ENCODE data around the gene SOX10.
A peak's percentile ranks its signal among the peaks of the same experiment; 100 is the strongest.
"Not testable (repeated sequence)": the region's sequence is repeated elsewhere in the genome, so short reads cannot be mapped to it uniquely, and the experiment has no call there.

Gene SOX10

DNA sequence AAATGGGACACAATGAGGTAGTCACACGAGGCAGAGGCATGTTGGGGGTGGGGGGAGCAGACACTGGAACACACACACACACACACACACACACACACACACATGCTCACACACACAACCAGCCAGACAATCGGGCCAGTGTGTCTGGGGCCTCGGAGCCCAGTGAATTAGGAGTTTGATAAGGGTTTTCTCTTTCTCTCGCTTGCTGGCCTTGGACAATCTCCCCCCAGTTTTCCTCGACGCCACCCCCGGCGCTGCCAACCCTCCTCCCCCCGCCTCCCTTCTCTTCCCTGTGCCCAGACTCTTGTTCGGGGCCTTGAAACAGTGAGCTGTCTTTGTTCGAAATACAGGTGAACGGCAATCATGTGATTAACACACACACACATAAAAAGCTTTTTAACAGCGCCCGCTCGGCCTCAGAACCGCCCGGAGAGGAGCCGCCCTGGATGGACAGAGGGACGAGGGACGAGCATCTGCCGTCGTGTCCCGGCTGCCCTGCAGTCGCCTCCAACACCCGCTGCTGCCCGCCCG is 1.5 kb upstream of the SOX10 start:
- Histone ChIP-seq H3K4me1 (no peaks in the 10 kb centered on the region), H3K27me3 (ENCODE audit: low read depth) (no peaks in the 10 kb centered on the region), H3K9me3 (no peaks in the 10 kb centered on the region), H3K36me3 (replicated peaks) (no peaks in the 10 kb centered on the region), H3K4me3 (no peak overlapping the region)
- in situ Hi-C loops (cut with MboI; ENCODE audit: low sequenced_read_pairs), result no loop called here
- no peak for DNase-seq (ENCODE audit: low spot score in 2 of 2)

DNA sequence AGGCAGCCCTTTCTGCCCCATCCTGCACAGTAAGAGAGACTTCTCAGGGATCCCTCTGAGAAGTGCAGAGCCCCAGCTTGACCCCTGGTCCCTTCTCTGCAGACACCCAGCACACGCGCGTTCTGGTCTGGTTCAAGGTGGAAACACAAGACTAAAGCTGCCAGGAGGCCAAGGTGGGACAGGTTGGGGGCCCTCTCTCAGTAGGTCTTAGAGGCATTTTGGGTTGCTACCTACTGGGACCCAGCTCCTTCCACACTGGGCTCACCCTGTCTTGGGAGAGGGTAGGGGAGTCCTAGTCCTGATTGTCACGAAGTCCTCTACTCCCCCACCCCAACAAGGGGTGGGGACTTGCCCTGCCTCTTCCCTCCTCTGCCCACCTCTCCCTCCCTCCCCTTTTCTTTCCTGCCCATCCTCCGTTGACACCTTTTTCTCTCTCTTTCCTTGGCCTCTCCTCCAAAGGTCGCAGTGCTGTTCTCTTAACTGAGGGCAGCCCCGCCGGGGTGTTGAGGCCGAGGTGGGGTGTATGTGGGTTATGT is 763 bp upstream of the SOX10 start:
- Histone ChIP-seq H3K36me3 (replicated peaks) (no peaks in the 10 kb centered on the region), H3K4me3 (no peak overlapping the region), H3K4me1 (no peaks in the 10 kb centered on the region), H3K27me3 (ENCODE audit: low read depth) (no peaks in the 10 kb centered on the region), H3K9me3 (no peaks in the 10 kb centered on the region)
- DNase-seq (ENCODE audit: low spot score in 2 of 2), result no peak
- in situ Hi-C loops (cut with MboI; ENCODE audit: low sequenced_read_pairs), result no loop called here

- H3K27me3 ChIP-seq (ENCODE audit: low read depth), result no peaks in the 10 kb centered on the region
- in situ Hi-C loops (cut with MboI; ENCODE audit: low sequenced_read_pairs), result no loop called here
- H3K9me3 ChIP-seq, result no peaks in the 10 kb centered on the region
- H3K4me1 ChIP-seq, result no peaks in the 10 kb centered on the region
- DNase-seq (ENCODE audit: low spot score in 2 of 2), result peak in 1 of 2 experiments; percentile 41
- no peaks in the 10 kb centered on the region for H3K36me3 ChIP-seq (replicated peaks)
- no peak overlapping the region for H3K4me3 ChIP-seq
Observed at GRCh38 chr22:37982938-37983859, 1.2 kb downstream of the SOX10 start.

GRCh38 chr22:37982151-37982785 is 2.1 kb downstream of the SOX10 start:
- in situ Hi-C loops (cut with MboI; ENCODE audit: low sequenced_read_pairs), result no loop called here
- H3K4me3 ChIP-seq, result no peak overlapping the region
- no peaks in the 10 kb centered on the region for H3K4me1 ChIP-seq
- no peak for DNase-seq (ENCODE audit: low spot score in 2 of 2)
- no peaks in the 10 kb centered on the region for H3K36me3 ChIP-seq (replicated peaks)
- H3K27me3 ChIP-seq (ENCODE audit: low read depth), result no peaks in the 10 kb centered on the region
- H3K9me3 ChIP-seq, result no peaks in the 10 kb centered on the region

GRCh38 chr22:37981282-37982011 is 2.9 kb downstream of the SOX10 start:
- no peaks in the 10 kb centered on the region for H3K27me3 ChIP-seq (ENCODE audit: low read depth)
- in situ Hi-C loops (cut with MboI; ENCODE audit: low sequenced_read_pairs), result no loop called here

DNA sequence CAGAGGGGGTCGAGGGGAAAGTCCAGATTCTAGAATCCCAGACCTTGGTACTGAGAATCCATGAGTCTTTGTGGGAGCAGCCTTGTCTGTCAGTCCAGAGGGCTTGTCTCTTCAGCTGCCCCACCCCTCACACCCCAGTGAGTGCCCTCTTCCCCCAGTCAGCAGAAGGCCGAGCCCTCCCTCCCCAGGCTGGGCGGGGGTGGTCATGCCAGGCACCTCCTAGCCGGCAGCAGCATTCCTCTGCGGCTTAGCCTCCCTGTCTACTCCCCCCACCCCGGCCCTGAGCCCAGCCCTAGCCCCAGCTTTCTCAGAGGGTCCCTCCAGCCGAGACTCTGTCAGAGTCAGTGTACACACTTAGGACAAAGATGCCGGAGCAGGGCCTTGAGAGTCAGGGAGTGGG is 4.6 kb downstream of the SOX10 start:
- in situ Hi-C loops (cut with MboI; ENCODE audit: low sequenced_read_pairs), result no loop called here
- H3K27me3 ChIP-seq (ENCODE audit: low read depth), result no peaks in the 10 kb centered on the region
- DNase-seq (ENCODE audit: low spot score in 2 of 2), result no peak
- no peaks in the 10 kb centered on the region for H3K9me3 ChIP-seq
- no peaks in the 10 kb centered on the region for H3K4me1 ChIP-seq
- no peaks in the 10 kb centered on the region for H3K36me3 ChIP-seq (replicated peaks)
- no peak overlapping the region for H3K4me3 ChIP-seq

More at GRCh38 chr22:37981282-37982011, 2.9 kb downstream of the SOX10 start:
- H3K4me3 ChIP-seq, result no peak overlapping the region
- H3K9me3 ChIP-seq, result no peaks in the 10 kb centered on the region
- H3K4me1 ChIP-seq, result no peaks in the 10 kb centered on the region
- DNase-seq (ENCODE audit: low spot score in 2 of 2), result no peak
- no peaks in the 10 kb centered on the region for H3K36me3 ChIP-seq (replicated peaks)

DNA sequence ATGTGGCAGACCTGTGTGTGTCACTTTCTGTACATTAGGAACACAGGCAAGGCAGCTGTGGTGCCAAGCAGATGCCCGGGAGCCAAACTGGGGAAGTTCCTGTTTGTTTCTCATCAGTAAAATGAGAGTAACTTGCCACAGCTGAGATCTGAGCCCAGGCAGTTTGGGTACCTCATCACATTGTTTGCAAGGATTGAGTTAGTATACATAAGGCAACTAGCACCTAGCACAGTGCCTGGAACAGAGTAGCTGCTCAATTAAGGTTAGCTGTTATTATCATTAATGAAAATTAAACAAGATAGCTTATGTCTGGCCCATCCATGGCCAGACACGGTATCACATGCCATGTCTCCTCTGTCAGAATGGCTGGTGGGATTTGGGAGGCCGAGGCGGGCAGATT is 7.8 kb downstream of the SOX10 start:
- H3K27me3 ChIP-seq (ENCODE audit: low read depth), result no peaks in the 10 kb centered on the region
- H3K4me3 ChIP-seq, result no peak overlapping the region
- H3K36me3 ChIP-seq (replicated peaks), result no peaks in the 10 kb centered on the region
- H3K4me1 ChIP-seq, result no peaks in the 10 kb centered on the region
- H3K9me3 ChIP-seq, result no peaks in the 10 kb centered on the region
- in situ Hi-C loops (cut with MboI; ENCODE audit: low sequenced_read_pairs), result no loop called here
- no peak for DNase-seq (ENCODE audit: low spot score in 2 of 2)

DNA sequence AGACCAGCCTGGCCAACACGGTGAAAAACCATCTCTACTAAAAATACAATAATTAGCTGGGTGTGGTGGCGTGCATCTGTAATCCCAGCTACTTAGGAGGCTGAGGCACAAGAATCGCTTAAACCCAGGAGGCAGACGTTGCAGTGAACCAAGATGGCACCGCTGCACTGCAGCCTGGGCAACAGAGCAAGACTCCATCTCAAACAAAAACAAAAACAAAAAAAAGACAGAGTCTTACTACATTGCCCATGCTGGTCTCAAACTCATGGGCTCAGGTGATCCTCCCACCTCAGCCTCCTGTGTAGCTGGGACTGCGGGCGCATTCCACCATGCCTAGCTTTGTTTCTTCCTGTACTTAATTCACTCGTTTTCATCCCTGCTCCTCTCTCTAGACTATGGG is 8.3 kb downstream of the SOX10 start:
- H3K4me1 ChIP-seq; H3K9me3 ChIP-seq; in situ Hi-C loops (cut with MboI; ENCODE audit: low sequenced_read_pairs); H3K4me3 ChIP-seq; H3K27me3 ChIP-seq (ENCODE audit: low read depth); DNase-seq (ENCODE audit: low spot score in 2 of 2); H3K36me3 ChIP-seq (replicated peaks): not testable (repeated sequence)

GRCh38 chr22:37975153-37975552 is 9.2 kb downstream of the SOX10 start:
- Histone ChIP-seq H3K27me3 (ENCODE audit: low read depth) (no peaks in the 10 kb centered on the region), H3K9me3 (no peaks in the 10 kb centered on the region), H3K4me3 (no peak overlapping the region), H3K4me1 (no peaks in the 10 kb centered on the region), H3K36me3 (replicated peaks) (no peaks in the 10 kb centered on the region)
- no peak for DNase-seq (ENCODE audit: low spot score in 2 of 2)
- in situ Hi-C loops (cut with MboI; ENCODE audit: low sequenced_read_pairs), result no loop called here

DNA sequence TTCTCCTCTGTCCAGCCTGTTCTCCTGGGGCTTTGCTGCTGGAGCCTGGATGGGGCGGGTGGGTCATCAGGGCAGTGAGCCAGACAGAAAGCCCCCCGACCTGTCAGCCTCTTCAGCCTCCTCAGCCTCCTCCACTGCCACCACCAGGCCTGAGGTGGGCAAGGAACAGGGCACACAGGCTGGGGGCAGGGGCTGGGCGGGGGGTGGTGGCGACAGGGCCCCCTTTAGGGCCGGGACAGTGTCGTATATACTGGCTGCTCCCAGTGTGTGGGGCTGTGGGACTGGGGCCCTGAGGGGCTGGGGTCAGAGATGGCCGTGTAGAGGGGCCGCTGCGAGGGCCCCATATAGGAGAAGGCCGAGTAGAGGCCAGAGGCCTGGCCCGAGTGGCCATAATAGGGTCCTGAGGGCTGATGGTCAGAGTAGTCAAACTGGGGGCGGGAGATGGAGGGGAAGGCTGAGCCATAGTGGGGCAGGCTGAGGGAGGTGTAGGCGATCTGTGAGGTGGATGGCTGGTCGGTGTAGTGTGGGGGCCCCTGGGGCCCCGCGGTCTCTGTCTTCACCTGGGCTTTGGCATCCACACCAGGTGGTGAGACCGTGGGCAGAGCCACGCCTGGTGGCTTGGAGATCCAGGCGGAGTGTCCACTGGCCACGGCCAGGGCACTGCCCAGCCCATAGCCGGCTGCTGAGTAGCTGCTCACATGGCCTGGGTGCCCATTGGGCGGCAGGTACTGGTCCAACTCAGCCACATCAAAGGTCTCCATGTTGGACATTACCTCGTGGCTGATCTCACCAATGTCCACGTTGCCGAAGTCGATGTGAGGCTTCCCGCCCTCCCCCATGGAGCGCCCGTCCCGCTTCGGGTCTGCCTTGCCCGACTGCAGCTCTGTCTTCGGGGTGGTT is 10.8 kb downstream of the SOX10 start:
- H3K4me1 ChIP-seq, result no peaks in the 10 kb centered on the region
- DNase-seq (ENCODE audit: low spot score in 2 of 2), result no peak
- H3K36me3 ChIP-seq (replicated peaks), result peaks cover 3% of the 10 kb centered on the region; the same call in 1 of the 2 replicates
- no peaks in the 10 kb centered on the region for H3K27me3 ChIP-seq (ENCODE audit: low read depth)
- no peaks in the 10 kb centered on the region for H3K9me3 ChIP-seq
- in situ Hi-C loops (cut with MboI; ENCODE audit: low sequenced_read_pairs), result no loop called here
- no peak overlapping the region for H3K4me3 ChIP-seq

DNA sequence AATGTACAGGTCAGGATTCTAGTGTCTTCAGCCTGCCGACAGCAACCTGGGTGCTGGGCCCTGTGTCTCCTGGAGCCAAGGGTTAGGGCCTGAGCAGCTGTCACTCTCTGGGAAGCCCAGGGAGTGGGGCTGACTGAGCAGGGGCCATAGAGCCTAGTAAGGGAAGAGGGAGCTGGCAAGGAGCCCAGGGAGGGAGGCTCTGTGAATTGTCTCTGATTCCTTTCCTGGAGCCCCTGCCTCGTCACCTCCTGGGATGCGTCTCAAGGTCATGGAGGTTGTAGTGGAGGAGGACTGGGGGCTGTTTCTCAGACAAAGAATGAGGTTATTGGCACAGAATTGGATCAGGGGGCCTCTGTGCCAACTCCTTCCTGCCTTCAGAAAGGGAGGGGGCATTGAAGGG is 11.8 kb downstream of the SOX10 start:
- no peak for DNase-seq (ENCODE audit: low spot score in 2 of 2)
- H3K4me3 ChIP-seq, result no peak overlapping the region
- H3K9me3 ChIP-seq, result no peaks in the 10 kb centered on the region
- peaks cover 12% of the 10 kb centered on the region for H3K36me3 ChIP-seq (replicated peaks)
- no peaks in the 10 kb centered on the region for H3K4me1 ChIP-seq
- in situ Hi-C loops (cut with MboI; ENCODE audit: low sequenced_read_pairs), result no loop called here
- no peaks in the 10 kb centered on the region for H3K27me3 ChIP-seq (ENCODE audit: low read depth)

- H3K4me1 ChIP-seq, result no peaks in the 10 kb centered on the region
- in situ Hi-C loops (cut with MboI; ENCODE audit: low sequenced_read_pairs), result no loop called here
- peaks cover 20% of the 10 kb centered on the region for H3K36me3 ChIP-seq (replicated peaks)
- no peaks in the 10 kb centered on the region for H3K9me3 ChIP-seq
- no peak overlapping the region for H3K4me3 ChIP-seq
- no peaks in the 10 kb centered on the region for H3K27me3 ChIP-seq (ENCODE audit: low read depth)
- DNase-seq (ENCODE audit: low spot score in 2 of 2), result no peak
Observed at GRCh38 chr22:37971475-37972434, 12.6 kb downstream of the SOX10 start.

Data from HAP-1 (cell line).